Subcutaneous adipose tissue (tissue), 4 donors: ENCODE results near the gene NEDD1. TPM values are rescaled to one million over a fixed set of nuclear protein-coding genes. Genes with fewer than 3 reads are reported as not detected.

Experiments
- total RNA-seq, 4 donors: library from RNA; depleted of rRNA; stranded (reverse); fragments of >200 nt; gene quantifications; one replicate each; pipeline ENCODE4 v1.1.0, GENCODE V29; 2016
- TF ChIP-seq, protein P1 (sequence below): fragments of 450-650 bp; IDR thresholded peaks from one replicate; pipeline ENCODE4 v1.5.1; 2016; ENCODE audit warnings: low read depth, mild to moderate bottlenecking, control low read depth, antibody characterized with exemption, moderate library complexity

Gene NEDD1, protein sequence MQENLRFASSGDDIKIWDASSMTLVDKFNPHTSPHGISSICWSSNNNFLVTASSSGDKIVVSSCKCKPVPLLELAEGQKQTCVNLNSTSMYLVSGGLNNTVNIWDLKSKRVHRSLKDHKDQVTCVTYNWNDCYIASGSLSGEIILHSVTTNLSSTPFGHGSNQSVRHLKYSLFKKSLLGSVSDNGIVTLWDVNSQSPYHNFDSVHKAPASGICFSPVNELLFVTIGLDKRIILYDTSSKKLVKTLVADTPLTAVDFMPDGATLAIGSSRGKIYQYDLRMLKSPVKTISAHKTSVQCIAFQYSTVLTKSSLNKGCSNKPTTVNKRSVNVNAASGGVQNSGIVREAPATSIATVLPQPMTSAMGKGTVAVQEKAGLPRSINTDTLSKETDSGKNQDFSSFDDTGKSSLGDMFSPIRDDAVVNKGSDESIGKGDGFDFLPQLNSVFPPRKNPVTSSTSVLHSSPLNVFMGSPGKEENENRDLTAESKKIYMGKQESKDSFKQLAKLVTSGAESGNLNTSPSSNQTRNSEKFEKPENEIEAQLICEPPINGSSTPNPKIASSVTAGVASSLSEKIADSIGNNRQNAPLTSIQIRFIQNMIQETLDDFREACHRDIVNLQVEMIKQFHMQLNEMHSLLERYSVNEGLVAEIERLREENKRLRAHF
- 10 to 100 TPM in 3 of 4 donors, 1 to 10 TPM in 1; 9.2 to 20.7 (median 15.0) TPM for total RNA-seq

DNA sequence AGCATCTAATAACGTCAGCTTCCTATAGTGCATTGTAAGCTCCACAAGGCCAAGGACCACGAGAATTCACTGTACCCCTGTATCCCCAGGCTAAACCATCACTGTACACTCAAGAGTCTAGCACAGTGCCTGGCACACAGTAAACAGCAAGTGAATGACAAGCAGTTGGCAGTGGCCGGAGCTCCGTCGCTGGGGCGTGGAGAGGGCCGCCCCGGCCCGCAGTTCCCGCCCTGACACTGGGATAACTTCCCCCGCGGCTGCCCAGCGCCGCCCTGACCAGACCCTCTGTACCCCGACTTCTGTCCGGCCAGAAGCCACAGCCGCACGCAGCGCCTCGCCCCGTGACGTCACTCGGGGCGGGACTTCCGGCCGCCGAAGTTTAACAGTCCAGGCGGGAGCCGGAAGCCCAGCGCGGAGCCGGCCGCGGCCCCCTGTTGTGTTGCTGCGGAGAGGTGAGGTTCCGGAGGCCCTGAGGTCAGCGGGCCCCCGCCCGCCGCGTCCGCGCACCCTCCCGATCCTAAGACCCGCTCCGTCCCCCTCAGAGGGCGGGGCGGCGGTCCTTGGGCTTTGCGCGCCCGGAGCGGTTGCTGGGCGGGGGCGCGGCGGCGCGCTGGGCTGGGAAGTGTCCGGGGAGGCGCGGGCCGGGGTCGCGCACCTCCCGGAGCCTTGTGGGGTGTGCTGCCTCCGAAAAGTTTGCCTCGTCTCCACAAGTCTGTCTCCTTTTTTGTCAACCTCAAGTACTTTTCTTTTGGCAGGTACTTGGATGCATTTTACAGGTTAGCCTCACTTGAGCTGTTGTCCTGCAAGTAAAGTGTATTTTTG, at the start of gene NEDD1:
TSS of gene NEDD1 (plus strand) at position 409 of the 822 bp plus-strand sequence. CDS start 2,503 bp downstream, outside the sequence.
- TF ChIP-seq, protein P1, sequence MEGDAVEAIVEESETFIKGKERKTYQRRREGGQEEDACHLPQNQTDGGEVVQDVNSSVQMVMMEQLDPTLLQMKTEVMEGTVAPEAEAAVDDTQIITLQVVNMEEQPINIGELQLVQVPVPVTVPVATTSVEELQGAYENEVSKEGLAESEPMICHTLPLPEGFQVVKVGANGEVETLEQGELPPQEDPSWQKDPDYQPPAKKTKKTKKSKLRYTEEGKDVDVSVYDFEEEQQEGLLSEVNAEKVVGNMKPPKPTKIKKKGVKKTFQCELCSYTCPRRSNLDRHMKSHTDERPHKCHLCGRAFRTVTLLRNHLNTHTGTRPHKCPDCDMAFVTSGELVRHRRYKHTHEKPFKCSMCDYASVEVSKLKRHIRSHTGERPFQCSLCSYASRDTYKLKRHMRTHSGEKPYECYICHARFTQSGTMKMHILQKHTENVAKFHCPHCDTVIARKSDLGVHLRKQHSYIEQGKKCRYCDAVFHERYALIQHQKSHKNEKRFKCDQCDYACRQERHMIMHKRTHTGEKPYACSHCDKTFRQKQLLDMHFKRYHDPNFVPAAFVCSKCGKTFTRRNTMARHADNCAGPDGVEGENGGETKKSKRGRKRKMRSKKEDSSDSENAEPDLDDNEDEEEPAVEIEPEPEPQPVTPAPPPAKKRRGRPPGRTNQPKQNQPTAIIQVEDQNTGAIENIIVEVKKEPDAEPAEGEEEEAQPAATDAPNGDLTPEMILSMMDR, result no peak

DNA sequence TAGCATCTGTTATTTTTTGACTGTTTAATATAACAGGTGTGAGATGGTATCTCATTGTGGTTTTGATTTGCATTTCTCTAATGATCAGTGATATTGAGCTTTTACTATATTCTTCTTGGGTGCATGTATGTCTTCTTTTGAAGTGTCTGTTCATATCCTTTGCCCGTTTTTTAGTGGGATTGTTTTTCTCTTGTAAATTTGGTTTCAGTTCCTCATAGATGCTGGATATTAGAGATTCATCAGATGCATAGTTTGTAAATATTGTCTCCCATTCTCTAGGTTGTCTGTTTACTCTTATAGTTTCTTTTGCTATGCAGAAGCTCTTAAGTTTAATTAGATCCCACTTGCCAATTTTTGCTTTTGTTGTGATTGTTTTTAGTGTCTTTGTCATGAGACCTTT, 48.9 kb upstream of the NEDD1 start:
- TF ChIP-seq, protein P1, result no peak

DNA sequence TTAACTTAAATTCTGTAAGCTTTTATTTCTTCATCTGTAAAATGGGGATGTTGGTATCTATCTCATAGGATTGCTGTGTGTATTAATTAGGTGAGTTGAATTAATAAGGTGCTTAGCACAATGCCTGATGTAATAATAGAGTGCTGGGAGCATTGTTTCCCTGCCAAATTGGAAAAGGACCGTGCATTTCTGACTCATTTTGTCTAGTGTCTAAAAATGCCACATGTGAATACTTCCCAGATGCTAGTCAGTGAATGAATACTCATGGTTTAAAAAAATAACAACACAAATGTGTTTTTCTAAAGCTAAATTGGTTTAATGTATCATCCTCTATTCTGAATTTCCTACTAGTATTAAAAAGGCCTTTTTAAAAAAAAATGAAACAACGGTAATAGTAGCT, 45.4 kb upstream of the NEDD1 start:
- TF ChIP-seq, protein P1, result no peak

GRCh38 chr12:96862326-96862725, 44.7 kb upstream of the NEDD1 start:
- TF ChIP-seq, protein P1, result no peak

GRCh38 chr12:96864335-96864734, 42.7 kb upstream of the NEDD1 start:
- TF ChIP-seq, protein P1, result no peak

- TF ChIP-seq, protein P1, result no peak
Observed at GRCh38 chr12:96866801-96867590, 40.1 kb upstream of the NEDD1 start.
